A204.1 (cell line): ENCODE results near the gene TMEM141.

Experiments
- FAIRE-seq: peaks from 2 replicates; lab custom pipeline; 2012; peaks lifted over from hg19 to GRCh38; lab: Jason Lieb, UNC

The TMEM141 gene

GRCh38 chr9:136814725-136815421 lies 23.7 kb downstream of the TMEM141 start:
- no peak for FAIRE-seq

GRCh38 chr9:136815422-136815782 lies 24.3 kb downstream of the TMEM141 start:
- no peak for FAIRE-seq

GRCh38 chr9:136820971-136821825 lies 30.1 kb downstream of the TMEM141 start:
- no peak for FAIRE-seq

GRCh38 chr9:136821826-136822544 lies 30.8 kb downstream of the TMEM141 start:
- no peak for FAIRE-seq

GRCh38 chr9:136823136-136824046 lies 32.2 kb downstream of the TMEM141 start:
- no peak for FAIRE-seq

- FAIRE-seq: no peak
These were observed 33.5 kb downstream of the TMEM141 start for GRCh38 chr9:136824496-136825225.

- no peak for FAIRE-seq
These were observed 34.4 kb downstream of the TMEM141 start for GRCh38 chr9:136825295-136826187.

- FAIRE-seq: no peak
These were observed 35.0 kb downstream of the TMEM141 start for GRCh38 chr9:136826188-136826541.

GRCh38 chr9:136826703-136827582 lies 35.8 kb downstream of the TMEM141 start:
- no peak for FAIRE-seq

- FAIRE-seq: no peak
These were observed 36.8 kb downstream of the TMEM141 start for GRCh38 chr9:136827794-136828473.

GRCh38 chr9:136828474-136829140 lies 37.5 kb downstream of the TMEM141 start:
- FAIRE-seq: no peak

- FAIRE-seq: no peak
These were observed 38.3 kb downstream of the TMEM141 start for GRCh38 chr9:136829412-136829811.

- no peak for FAIRE-seq
These were observed 39.1 kb downstream of the TMEM141 start for GRCh38 chr9:136829981-136830885.

GRCh38 chr9:136831002-136831719 lies 40.0 kb downstream of the TMEM141 start:
- FAIRE-seq: no peak

- no peak for FAIRE-seq
These were observed 40.6 kb downstream of the TMEM141 start for GRCh38 chr9:136831720-136832104.

GRCh38 chr9:136832581-136832980 lies 41.4 kb downstream of the TMEM141 start:
- no peak for FAIRE-seq
